Small intestine (tissue), 7 donors: ENCODE data around the gene PLEKHG1. TPM values are rescaled to one million over a fixed set of nuclear protein-coding genes. Genes with fewer than 3 reads are reported as not detected.

Experiments used
- DNase-seq, 2 donors: peaks; one replicate each; pipeline versions ENCODE4 v3.0.0 to v3.0.0-alpha.2; 2013
- FAIRE-seq: peaks from 2 replicates; lab custom pipeline; 2012; peaks lifted over from hg19 to GRCh38; lab: Jason Lieb, UNC
- H3K27ac ChIP-seq, 3 donors: one replicate each; pipeline ENCODE4 v1.5.1; 2013; ENCODE audit warnings: low read length in 2 of 3, mild to moderate bottlenecking in 2 of 3, control low read depth in 1 of 3, inconsistent platforms in 1 of 3, low read depth in 1 of 3, moderate library complexity in 1 of 3
- H3K27me3 ChIP-seq, 3 donors: one replicate each; pipeline ENCODE4 v1.6.1; 2013; ENCODE audit warnings: low read length in 3 of 3, inconsistent platforms in 1 of 3; ENCODE audit not compliant: control insufficient read depth in 3 of 3, insufficient read depth in 3 of 3
- H3K36me3 ChIP-seq, 3 donors: one replicate each; pipeline ENCODE4 v1.6.1; 2013; ENCODE audit warnings: low read length in 3 of 3, inconsistent platforms in 1 of 3, low read depth in 1 of 3, mild to moderate bottlenecking in 1 of 3, moderate library complexity in 1 of 3; ENCODE audit not compliant: control insufficient read depth in 3 of 3, insufficient read depth in 2 of 3
- H3K4me1 ChIP-seq, 3 donors: one replicate each; pipeline ENCODE4 v1.6.1; 2013; ENCODE audit warnings: low read length in 2 of 3, inconsistent platforms in 1 of 3, low read depth in 1 of 3, mild to moderate bottlenecking in 1 of 3, moderate library complexity in 1 of 3; ENCODE audit not compliant: control insufficient read depth in 3 of 3, insufficient read depth in 2 of 3
- H3K4me3 ChIP-seq, 3 donors: one replicate each; pipeline ENCODE4 v1.5.1; 2013; ENCODE audit warnings: low read length in 3 of 3, control low read depth in 1 of 3, inconsistent platforms in 1 of 3, low read depth in 1 of 3, mild to moderate bottlenecking in 1 of 3, moderate library complexity in 1 of 3
- H3K9me3 ChIP-seq, 2 donors: one replicate each; pipeline ENCODE4 v1.6.1; 2013; ENCODE audit warnings: low read depth in 1 of 2, low read length in 1 of 2; ENCODE audit not compliant: control insufficient read depth in 2 of 2, insufficient read depth in 1 of 2
- WGBS, 3 donors: extraction: QIAGEN DNeasy Blood & Tissue Kit; methylation state at CpG; one replicate each; pipeline ENCODE4 v1.1.7; 2013; 5-methylcytosine and 5-hydroxymethylcytosine counted together
- polyA plus RNA-seq, 4 donors: library from polyadenylated mRNA; stranded (reverse) in 3 of 4; unstranded in 1 of 4; fragments of 200-250 nt in 3 of 4; fragments of 120-200 nt in 1 of 4; gene quantifications; one replicate each; pipeline versions ENCODE4 v1.2.1 to v1.2.3, GENCODE V29; 2013
- donor health status: healthy with polysubstance abuse.
- donor health status: control.
- donor health status: control.
- donor health status: Bipolar disorder and iron deficiency.
- donor health status: healthy.

Gene PLEKHG1
- polyA plus RNA-seq, 4 donors, result 3.0 to 7.0 (median 5.9) TPM

- FAIRE-seq, result no peak
Measured at GRCh38 chr6:150584065-150584464, 15.6 kb upstream of the PLEKHG1 start.

GRCh38 chr6:150584596-150584995 lies 15.1 kb upstream of the PLEKHG1 start:
- Histone ChIP-seq H3K4me3 (no peak overlapping the region), H3K36me3 (no peaks in the 10 kb centered on the region), H3K9me3 (no peaks in the 10 kb centered on the region), H3K27ac (no peak overlapping the region), H3K27me3 (no peaks in the 10 kb centered on the region), H3K4me1 (peaks cover 0 to 2% (median 2%) of the 10 kb centered on the region in 3 donors)
- FAIRE-seq, result no peak
- WGBS, 3 donors, result 44 to 92% (median 46%) methylated on average over 1 of the region's 1 CpG
- peak in 1 of 2 donors; percentile 61 for DNase-seq

More at GRCh38 chr6:150584065-150584464, 15.6 kb upstream of the PLEKHG1 start:
- no peak overlapping the region for H3K4me3 ChIP-seq
- H3K9me3 ChIP-seq, result no peaks in the 10 kb centered on the region
- no peak for DNase-seq
- H3K27me3 ChIP-seq, result no peaks in the 10 kb centered on the region
- H3K4me1 ChIP-seq, result peaks cover 0 to 2% (median 2%) of the 10 kb centered on the region in 3 donors
- H3K27ac ChIP-seq, result no peak overlapping the region
- H3K36me3 ChIP-seq, result no peaks in the 10 kb centered on the region
- 58 to 90% (median 69%) methylated on average over 5 of the region's 5 CpGs for WGBS, 3 donors

- Histone ChIP-seq H3K27ac (no peak overlapping the region), H3K4me1 (peaks cover 2 to 7% (median 4%) of the 10 kb centered on the region in 3 donors), H3K27me3 (no peaks in the 10 kb centered on the region), H3K36me3 (no peaks in the 10 kb centered on the region), H3K4me3 (no peak overlapping the region), H3K9me3 (no peaks in the 10 kb centered on the region)
- FAIRE-seq, result no peak
- DNase-seq, result no peak
- whole genome bisulfite sequencing, 3 donors, result 75 to 93% (median 90%) methylated on average over 12 of the region's 12 CpGs
Measured at GRCh38 chr6:150586850-150587359, 12.8 kb upstream of the PLEKHG1 start.

GRCh38 chr6:150587637-150588036 lies 12.0 kb upstream of the PLEKHG1 start:
- Histone ChIP-seq H3K4me3 (no peak overlapping the region), H3K27ac (no peak overlapping the region), H3K36me3 (no peaks in the 10 kb centered on the region), H3K4me1 (peaks cover 2 to 13% (median 5%) of the 10 kb centered on the region in 3 donors), H3K27me3 (no peaks in the 10 kb centered on the region), H3K9me3 (no peaks in the 10 kb centered on the region)
- DNase-seq, result no peak
- WGBS, 3 donors, result 48 to 90% (median 60%) methylated on average over 4 of the region's 4 CpGs
- FAIRE-seq, result no peak

GRCh38 chr6:150588888-150589499 lies 10.7 kb upstream of the PLEKHG1 start:
- 69 to 85% (median 76%) methylated on average over 9 of the region's 9 CpGs for WGBS, 3 donors
- DNase-seq (no peak), FAIRE-seq (no peak)
- peaks cover under 1 to 23% (median 5%) of the 10 kb centered on the region in 3 donors for H3K4me1 ChIP-seq
- H3K27me3 ChIP-seq, result no peaks in the 10 kb centered on the region
- no peaks in the 10 kb centered on the region for H3K36me3 ChIP-seq
- H3K9me3 ChIP-seq, result no peaks in the 10 kb centered on the region
- no peak overlapping the region for H3K4me3 ChIP-seq
- H3K27ac ChIP-seq, result no peak overlapping the region

GRCh38 chr6:150589852-150590251 lies 9.8 kb upstream of the PLEKHG1 start:
- DNase-seq (peak in 1 of 2 donors; percentile 27), FAIRE-seq (no peak)
- H3K4me3 ChIP-seq, result no peak overlapping the region
- no peak overlapping the region for H3K27ac ChIP-seq
- H3K36me3 ChIP-seq, result no peaks in the 10 kb centered on the region
- no peaks in the 10 kb centered on the region for H3K9me3 ChIP-seq
- peaks cover 0 to 23% (median 4%) of the 10 kb centered on the region in 3 donors for H3K4me1 ChIP-seq
- H3K27me3 ChIP-seq, result no peaks in the 10 kb centered on the region

- peak in 1 of 2 donors; percentile 76 for DNase-seq
- H3K27me3 ChIP-seq, result no peaks in the 10 kb centered on the region
- peaks cover 0 to 23% (median 4%) of the 10 kb centered on the region in 3 donors for H3K4me1 ChIP-seq
- H3K36me3 ChIP-seq, result no peaks in the 10 kb centered on the region
- peak; percentile 10 for FAIRE-seq
- no peak overlapping the region for H3K4me3 ChIP-seq
- WGBS, 3 donors, result 29 to 60% (median 43%) methylated on average over 3 of the region's 3 CpGs
- no peak overlapping the region for H3K27ac ChIP-seq
- H3K9me3 ChIP-seq, result no peaks in the 10 kb centered on the region
Measured at GRCh38 chr6:150590446-150590845, 9.2 kb upstream of the PLEKHG1 start.

- FAIRE-seq (peak; percentile 75), DNase-seq (peak; percentile 83 to 96)
- Histone ChIP-seq H3K27ac (peak overlapping the region; percentile 19 to 78 (median 39)), H3K4me3 (no peak overlapping the region), H3K27me3 (peaks cover 0 to 10% (median 0%) of the 10 kb centered on the region in 3 donors), H3K9me3 (no peaks in the 10 kb centered on the region), H3K36me3 (no peaks in the 10 kb centered on the region), H3K4me1 (peaks cover 0 to 31% (median 7%) of the 10 kb centered on the region in 3 donors)
- 14 to 67% (median 37%) methylated on average over 5 of the region's 5 CpGs for WGBS, 3 donors
Measured at GRCh38 chr6:150592377-150592995, 7.2 kb upstream of the PLEKHG1 start.
